Esophagus muscularis mucosa (tissue), 4 donors: ENCODE measurements around the gene CCDC32. TPM values are rescaled to one million over a fixed set of nuclear protein-coding genes. Genes with fewer than 3 reads are reported as not detected.

Source experiments
- DNase-seq: peaks from one replicate; pipeline ENCODE4 v3.0.0-alpha.2; 2017; ENCODE audit errors: extremely low spot score
- H3K27ac ChIP-seq, 4 donors: fragments of 200-600 bp; sonication (generic); replicated peaks in 1 of 4; 1 replicate in 3 of 4; 2 replicates in 1 of 4; pipeline ENCODE4 v1.5.1; 2016 to 2019; ENCODE audit warnings: mild to moderate bottlenecking in 1 of 4
- H3K27me3 ChIP-seq, 4 donors: fragments of 200-600 bp; sonication (generic); one replicate each; pipeline versions ENCODE4 v1.5.1 to v1.6.0; 2016 to 2019
- H3K36me3 ChIP-seq, 4 donors: fragments of 200-600 bp; sonication (generic); one replicate each; pipeline ENCODE4 v1.5.1; 2016 to 2019
- H3K4me1 ChIP-seq, 4 donors: fragments of 200-600 bp; sonication (generic); one replicate each; pipeline ENCODE4 v1.5.1; 2016 to 2019
- H3K4me3 ChIP-seq, 4 donors: fragments of 200-600 bp; sonication (generic); 1 replicate in 2 of 4; 2 replicates in 2 of 4; pipeline ENCODE4 v1.5.1; 2016 to 2019; ENCODE audit warnings: mild to moderate bottlenecking in 4 of 4, moderate library complexity in 1 of 4
- H3K9me3 ChIP-seq, 4 donors: fragments of 200-600 bp; sonication (generic); 1 replicate in 3 of 4; 2 replicates in 1 of 4; pipeline ENCODE4 v1.5.1; 2016 to 2019
- EP300 ChIP-seq: sonication (generic); formaldehyde crosslinking; IDR thresholded peaks from one replicate; pipeline ENCODE4 v1.6.1; 2017; ENCODE audit warnings: antibody characterized with exemption
- POLR2A ChIP-seq: fragments of 450-650 bp; IDR thresholded peaks from one replicate; pipeline ENCODE4 v1.6.1; 2017; ENCODE audit warnings: antibody characterized with exemption, moderate library complexity, mild to moderate bottlenecking, low read depth
- POLR2AphosphoS5 ChIP-seq, 2 donors: sonication (generic); formaldehyde crosslinking; IDR thresholded peaks; one replicate each; pipeline ENCODE4 v1.6.1; 2017; ENCODE audit warnings: antibody characterized with exemption in 2 of 2
- WGBS: methylation state at CpG from one replicate; pipeline ENCODE4 v1.1.5; 2018; 5-methylcytosine and 5-hydroxymethylcytosine counted together
- intact Hi-C: fragments of 100-400 bp; cut with DNase I; formaldehyde crosslinking; loops from one replicate; pipeline ENCODE4 v1.15.1; 2023
- total RNA-seq, 4 donors: library from RNA; depleted of rRNA; stranded (reverse); fragments of >200 nt; gene quantifications; one replicate each; pipeline versions ENCODE4 v1.1.0 to v1.2.1, GENCODE V29; 2016
- TF ChIP-seq, protein P1 (sequence below), 3 experiments: fragments of 200-600 bp in 2 of 3; fragments of 450-650 bp in 1 of 3; sonication (generic) in 2 of 3; IDR thresholded peaks; one replicate each; pipeline ENCODE4 v1.5.1; 2017 to 2019; ENCODE audit warnings: antibody characterized with exemption in 3 of 3, mild to moderate bottlenecking in 2 of 3, moderate library complexity in 1 of 3

The CCDC32 gene
- total RNA-seq, 4 donors from 2014 or later, result 24.9 to 38.3 (median 36.0) TPM

DNA sequence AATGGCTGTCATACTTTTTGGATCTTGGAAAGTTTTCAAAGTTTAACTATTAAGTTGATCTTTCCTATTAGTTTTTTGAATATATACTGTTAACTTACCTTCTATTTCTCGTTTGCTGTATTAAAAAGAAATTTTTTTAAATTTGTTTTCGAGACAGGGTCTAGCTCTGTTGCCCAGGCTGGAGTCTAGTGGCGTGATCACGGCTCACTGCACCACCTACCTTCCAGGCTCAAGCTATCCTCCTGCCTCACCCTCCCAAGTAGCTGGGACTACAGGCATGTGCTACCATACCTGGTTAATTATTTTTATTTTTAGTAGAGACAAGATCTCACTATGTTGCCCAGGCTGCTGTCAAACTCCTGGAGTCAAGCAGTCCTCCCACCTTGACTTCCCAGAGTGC lies 33.8 kb upstream of the CCDC32 start:
- Histone ChIP-seq H3K9me3 (no peaks in the 10 kb centered on the region), H3K36me3 (no peaks in the 10 kb centered on the region), H3K27ac (no peak overlapping the region), H3K4me3 (no peak overlapping the region), H3K27me3 (peaks cover 0 to 19% (median 0%) of the 10 kb centered on the region in 4 donors), H3K4me1 (peaks cover 8 to 12% (median 10%) of the 10 kb centered on the region in 4 donors)
- 85% methylated on average over 4 of the region's 4 CpGs for WGBS
- DNase-seq, result no peak
- intact Hi-C loops, result loop anchor here (10.0 kb wide), 1 partner anchor 154 kb away; the partner anchor contains the start of gene BAHD1
- TF ChIP-seq POLR2AphosphoS5 (IDR thresholded peaks at IDR 0.05), result no peak
- no peak for TF ChIP-seq POLR2A
- TF ChIP-seq, protein P1, sequence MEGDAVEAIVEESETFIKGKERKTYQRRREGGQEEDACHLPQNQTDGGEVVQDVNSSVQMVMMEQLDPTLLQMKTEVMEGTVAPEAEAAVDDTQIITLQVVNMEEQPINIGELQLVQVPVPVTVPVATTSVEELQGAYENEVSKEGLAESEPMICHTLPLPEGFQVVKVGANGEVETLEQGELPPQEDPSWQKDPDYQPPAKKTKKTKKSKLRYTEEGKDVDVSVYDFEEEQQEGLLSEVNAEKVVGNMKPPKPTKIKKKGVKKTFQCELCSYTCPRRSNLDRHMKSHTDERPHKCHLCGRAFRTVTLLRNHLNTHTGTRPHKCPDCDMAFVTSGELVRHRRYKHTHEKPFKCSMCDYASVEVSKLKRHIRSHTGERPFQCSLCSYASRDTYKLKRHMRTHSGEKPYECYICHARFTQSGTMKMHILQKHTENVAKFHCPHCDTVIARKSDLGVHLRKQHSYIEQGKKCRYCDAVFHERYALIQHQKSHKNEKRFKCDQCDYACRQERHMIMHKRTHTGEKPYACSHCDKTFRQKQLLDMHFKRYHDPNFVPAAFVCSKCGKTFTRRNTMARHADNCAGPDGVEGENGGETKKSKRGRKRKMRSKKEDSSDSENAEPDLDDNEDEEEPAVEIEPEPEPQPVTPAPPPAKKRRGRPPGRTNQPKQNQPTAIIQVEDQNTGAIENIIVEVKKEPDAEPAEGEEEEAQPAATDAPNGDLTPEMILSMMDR (IDR thresholded peaks at IDR 0.05), result no peak
- no peak for TF ChIP-seq EP300

DNA sequence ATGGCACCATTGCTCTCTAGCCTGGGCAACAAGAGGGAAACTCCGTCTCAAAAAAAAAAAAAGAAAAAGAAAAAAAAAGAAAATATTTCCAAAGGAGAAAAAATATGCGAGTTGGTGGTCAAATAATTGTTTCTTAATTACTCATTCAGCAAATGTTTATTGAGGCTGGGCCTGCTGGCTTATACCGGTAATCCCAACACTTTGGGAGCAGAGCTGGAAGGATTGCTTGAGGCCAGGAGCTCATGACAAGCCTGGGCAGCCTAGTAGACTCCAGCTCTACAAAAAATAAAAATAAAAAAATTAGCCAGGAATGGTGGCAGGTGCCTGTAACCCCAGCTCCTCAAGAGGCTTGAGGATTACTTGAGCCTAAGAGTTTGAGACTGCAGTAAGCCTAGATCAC lies 33.3 kb upstream of the CCDC32 start:
- TF ChIP-seq, protein P1 (IDR thresholded peaks at IDR 0.05), result no peak
- TF ChIP-seq POLR2AphosphoS5 (IDR thresholded peaks at IDR 0.05) (no peak), POLR2A (no peak), EP300 (no peak)
- Histone ChIP-seq H3K4me3 (no peak overlapping the region), H3K36me3 (no peaks in the 10 kb centered on the region), H3K27me3 (peaks cover 0 to 19% (median 0%) of the 10 kb centered on the region in 4 donors), H3K4me1 (peaks cover 8 to 13% (median 11%) of the 10 kb centered on the region in 4 donors), H3K27ac (no peak overlapping the region), H3K9me3 (no peaks in the 10 kb centered on the region)
- WGBS, result 74% methylated on average over 3 of the region's 3 CpGs
- DNase-seq, result no peak
- intact Hi-C loops, result loop anchor here (10.0 kb wide), 1 partner anchor 153 kb away; the partner anchor contains the start of gene BAHD1

DNA sequence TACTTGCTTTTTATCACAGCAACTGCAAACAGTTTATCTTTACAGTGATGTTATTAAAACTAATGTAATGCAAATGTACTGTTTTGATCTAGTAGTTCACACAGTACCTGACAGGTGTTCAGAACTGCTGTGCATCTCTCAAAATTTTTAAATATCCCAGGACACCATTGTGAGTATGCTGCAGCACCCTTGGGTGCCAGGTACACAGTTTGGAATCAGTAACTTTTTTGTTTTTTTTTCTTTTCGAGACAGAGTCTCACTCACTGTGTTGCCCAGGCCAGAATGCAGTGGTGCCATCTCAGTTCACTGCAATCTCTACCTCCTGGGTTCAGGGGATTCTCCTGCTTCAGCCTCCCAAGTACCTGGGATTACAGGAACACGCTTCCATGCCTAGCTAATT lies 32.2 kb upstream of the CCDC32 start:
- Histone ChIP-seq H3K27ac (no peak overlapping the region), H3K9me3 (no peaks in the 10 kb centered on the region), H3K4me1 (peaks cover 8 to 13% (median 11%) of the 10 kb centered on the region in 4 donors), H3K27me3 (peaks cover 0 to 19% (median 0%) of the 10 kb centered on the region in 4 donors), H3K36me3 (no peaks in the 10 kb centered on the region), H3K4me3 (no peak overlapping the region)
- peak; percentile 60 for DNase-seq
- intact Hi-C loops, result loop anchor here (10.0 kb wide), 1 partner anchor 152 kb away; the partner anchor contains the start of gene BAHD1
- TF ChIP-seq, protein P1 (IDR thresholded peaks at IDR 0.05), result no peak
- no peak for TF ChIP-seq POLR2AphosphoS5 (IDR thresholded peaks at IDR 0.05)
- no peak for TF ChIP-seq POLR2A
- TF ChIP-seq EP300, result no peak
- WGBS, result 100% methylated on average over 2 of the region's 2 CpGs

DNA sequence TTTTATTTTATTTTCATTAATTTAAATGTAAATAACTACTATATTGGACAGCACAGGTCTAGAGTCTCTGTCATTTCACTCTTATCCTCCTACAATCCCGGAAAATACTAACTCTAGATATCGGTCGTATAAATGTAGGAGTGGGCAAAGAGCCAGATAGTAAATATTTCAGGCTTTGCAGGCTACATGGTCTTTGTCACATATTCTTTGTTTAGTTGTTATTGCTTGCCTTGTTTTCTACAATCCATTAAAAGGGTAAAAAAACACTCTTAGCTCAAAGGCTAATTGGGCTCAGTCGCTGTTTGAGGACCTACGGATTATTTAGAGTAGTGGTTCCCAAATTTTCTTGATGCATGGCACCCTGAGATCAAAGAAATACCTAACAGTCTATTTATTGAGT lies 30.9 kb upstream of the CCDC32 start:
- H3K36me3 ChIP-seq, result no peaks in the 10 kb centered on the region
- no peaks in the 10 kb centered on the region for H3K9me3 ChIP-seq
- WGBS, result 75% methylated on average over 5 of the region's 5 CpGs
- intact Hi-C loops, result loop anchor here (10.0 kb wide), 1 partner anchor 151 kb away; the partner anchor contains the start of gene BAHD1
- TF ChIP-seq POLR2A (no peak), POLR2AphosphoS5 (IDR thresholded peaks at IDR 0.05) (no peak), EP300 (no peak)
- TF ChIP-seq, protein P1 (IDR thresholded peaks at IDR 0.05), result no peak
- peaks cover 0 to 19% (median 0%) of the 10 kb centered on the region in 4 donors for H3K27me3 ChIP-seq
- H3K27ac ChIP-seq, result no peak overlapping the region
- H3K4me3 ChIP-seq, result no peak overlapping the region
- peaks cover 8 to 13% (median 11%) of the 10 kb centered on the region in 4 donors for H3K4me1 ChIP-seq
- peak; percentile 14 for DNase-seq
